HG03045 (cell line): ENCODE data around the gene PCDHA7.
"Not testable (repeated sequence)": the region's sequence is repeated elsewhere in the genome, so short reads cannot be mapped to it uniquely, and the experiment has no call there.

ENCODE experiments used
- ATAC-seq: cut with Tn5 transposase; IDR thresholded peaks from one replicate; pipeline ENCODE4 v1.9.1; 2021; ENCODE audit warnings: mild to moderate bottlenecking, moderate library complexity; ENCODE audit not compliant: unreplicated experiment

Gene PCDHA7

GRCh38 chr5:140822969-140823368, 11.1 kb upstream of the PCDHA7 start:
- ATAC-seq: not testable (repeated sequence)

- ATAC-seq: no peak
Measured at GRCh38 chr5:140823475-140823874, 10.6 kb upstream of the PCDHA7 start.

- ATAC-seq: no peak
Measured at GRCh38 chr5:140827704-140828361, 6.2 kb upstream of the PCDHA7 start, which contains the start of gene PCDHA6. Gene PCDHA6 (plus strand): TSS chr5:140827960. CDS start chr5:140828092, 132 bp downstream.

GRCh38 chr5:140828362-140828737, 5.7 kb upstream of the PCDHA7 start:
- no peak for ATAC-seq

- not testable (repeated sequence) for ATAC-seq
Measured at GRCh38 chr5:140829511-140830501, 4.3 kb upstream of the PCDHA7 start.

- not testable (repeated sequence) for ATAC-seq
Measured at GRCh38 chr5:140834439-140835008, 455 bp downstream of the PCDHA7 start.

- ATAC-seq: no peak
Measured at GRCh38 chr5:140835622-140836510, 1.8 kb downstream of the PCDHA7 start.

- no peak for ATAC-seq
Measured at GRCh38 chr5:140840978-140841962, 7.2 kb downstream of the PCDHA7 start, which contains the start of gene PCDHA8. Gene PCDHA8 (plus strand): TSS chr5:140841187. CDS start chr5:140841322, 135 bp downstream.

GRCh38 chr5:140842798-140843733, 9.0 kb downstream of the PCDHA7 start:
- no peak for ATAC-seq

GRCh38 chr5:140848139-140849102, 14.4 kb downstream of the PCDHA7 start, which contains the start of gene PCDHA9:
Gene PCDHA9 (plus strand): TSS chr5:140848382. CDS start chr5:140848496, 114 bp downstream.
- ATAC-seq: not testable (repeated sequence)

- ATAC-seq: not testable (repeated sequence)
Measured at GRCh38 chr5:140849831-140850634, 16.0 kb downstream of the PCDHA7 start.

- ATAC-seq: no peak
Measured at GRCh38 chr5:140855772-140856674, 22.0 kb downstream of the PCDHA7 start, which contains the start of gene PCDHA10. Gene PCDHA10 (plus strand): TSS chr5:140855897. CDS start chr5:140856049, 152 bp downstream.

- ATAC-seq: no peak
Measured at GRCh38 chr5:140857177-140857986, 23.3 kb downstream of the PCDHA7 start.

GRCh38 chr5:140857987-140858240, 23.8 kb downstream of the PCDHA7 start:
- no peak for ATAC-seq
